ENCODE measurements around the gene SCP2. TPM values are rescaled to one million over a fixed set of nuclear protein-coding genes. Genes with fewer than 3 reads are reported as not detected.
"Not testable (repeated sequence)": the region's sequence is repeated elsewhere in the genome, so short reads cannot be mapped to it uniquely, and the experiment has no call there.

The SCP2 gene
- total RNA-seq, 2 experiments from 2014 or later = 91.0 to 99.9 TPM

DNA sequence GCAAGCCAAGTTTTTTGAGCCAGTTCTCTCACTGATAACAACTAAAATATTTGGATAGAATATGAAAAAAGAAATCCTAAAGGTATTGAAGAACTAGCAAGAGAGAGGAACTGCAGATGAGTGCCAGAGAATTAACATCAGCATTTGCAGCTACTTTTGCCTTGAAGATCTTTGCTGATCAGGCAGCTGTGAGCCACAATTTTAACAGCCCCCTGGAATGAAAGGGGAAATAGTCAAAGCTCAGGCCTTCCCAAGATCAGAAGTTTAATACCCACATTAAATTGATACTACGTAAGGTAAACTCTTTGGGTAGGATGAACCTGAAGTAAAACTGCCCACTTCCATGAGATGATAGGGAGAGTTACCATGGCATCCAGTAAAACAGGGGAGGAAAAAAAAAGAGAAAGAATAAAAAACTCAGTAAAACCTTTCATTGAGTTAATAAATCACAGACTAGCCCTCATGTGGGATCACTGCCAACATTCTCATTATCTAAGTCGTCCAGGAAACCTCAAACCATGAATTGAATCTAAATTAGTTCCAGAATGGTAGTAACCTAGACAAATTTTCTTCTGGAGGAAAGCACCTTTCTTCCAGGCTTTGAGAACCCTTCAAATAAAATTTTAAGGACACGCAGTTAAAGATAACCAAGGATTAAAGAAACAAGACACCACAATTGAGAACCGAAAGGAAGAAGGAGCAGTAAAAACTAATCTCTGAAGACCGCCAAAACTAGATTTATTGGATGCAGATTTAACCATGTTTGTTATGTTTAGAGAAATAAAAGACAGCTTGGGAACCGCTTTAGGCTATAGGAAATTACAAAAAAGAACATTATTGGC lies 28.3 kb downstream of the SCP2 start:
- H3K4me3 Mint-ChIP-seq = no peak overlapping the region
- ChIA-PET CTCF (interaction anchor here (1.6 kb wide), 1 partner anchor 231 kb away, joined by 3 read pairs; no protein-coding TSS in a partner anchor), POLR2A (no interaction called here)
- H3K27me3 Mint-ChIP-seq = no peaks in the 10 kb centered on the region
- no peak for DNase-seq
- peaks cover 3% of the 10 kb centered on the region for H3K36me3 Mint-ChIP-seq (ENCODE audit: low read depth)
- H3K4me1 Mint-ChIP-seq = peaks cover 1% of the 10 kb centered on the region
- no peak overlapping the region for H3K27ac Mint-ChIP-seq
- no peaks in the 10 kb centered on the region for H3K9me3 Mint-ChIP-seq

DNA sequence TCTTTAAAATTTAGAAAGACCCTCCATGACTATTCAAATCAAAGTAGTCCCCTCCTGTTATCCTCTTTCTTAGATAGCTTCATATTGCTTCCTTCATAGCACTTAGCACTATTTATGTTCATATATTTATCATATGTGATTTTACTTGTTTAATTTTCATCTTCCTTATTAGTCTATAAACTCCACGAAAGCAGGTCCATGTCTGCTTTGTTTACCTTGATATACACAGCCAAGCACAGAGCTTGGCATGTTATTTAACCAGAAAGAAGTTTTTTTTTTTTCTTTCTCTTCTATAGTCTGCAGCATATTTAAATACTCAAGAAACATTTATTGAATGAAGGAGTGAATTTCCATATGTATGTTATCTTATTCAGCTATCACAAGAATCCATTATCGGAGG lies 36.0 kb downstream of the SCP2 start:
- no peak for DNase-seq
- H3K4me3 Mint-ChIP-seq = no peak overlapping the region
- no peaks in the 10 kb centered on the region for H3K27me3 Mint-ChIP-seq
- no peak overlapping the region for H3K27ac Mint-ChIP-seq
- no peaks in the 10 kb centered on the region for H3K36me3 Mint-ChIP-seq (ENCODE audit: low read depth)
- H3K9me3 Mint-ChIP-seq = no peaks in the 10 kb centered on the region
- ChIA-PET CTCF (no interaction called here), POLR2A (no interaction called here)
- H3K4me1 Mint-ChIP-seq = no peaks in the 10 kb centered on the region

DNA sequence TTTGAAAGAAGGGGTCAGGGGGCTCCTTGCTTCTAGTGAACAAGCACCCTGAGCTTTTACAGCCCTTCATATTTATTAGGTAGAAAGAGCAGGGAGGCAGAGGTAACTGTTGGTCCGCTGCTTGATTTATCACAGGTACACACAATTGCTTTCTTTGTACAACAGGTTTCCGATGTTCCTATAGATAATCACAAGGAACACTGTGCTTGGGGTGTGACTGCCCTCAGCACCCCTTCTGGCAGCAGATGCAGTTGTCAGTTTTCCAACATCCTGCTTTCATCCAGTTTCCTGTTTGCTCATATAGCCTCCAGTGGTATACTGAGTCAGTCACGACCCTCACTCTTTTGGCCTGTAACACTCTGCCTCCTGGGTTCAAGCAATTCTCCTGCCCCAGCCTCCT lies 40.6 kb downstream of the SCP2 start:
- Mint-ChIP-seq H3K4me1 (no peaks in the 10 kb centered on the region), H3K9me3 (no peaks in the 10 kb centered on the region), H3K27me3 (no peaks in the 10 kb centered on the region), H3K36me3 (ENCODE audit: low read depth) (no peaks in the 10 kb centered on the region), H3K27ac (no peak overlapping the region), H3K4me3 (no peak overlapping the region)
- CTCF ChIA-PET = no interaction called here
- no peak for DNase-seq
- POLR2A ChIA-PET = no interaction called here

DNA sequence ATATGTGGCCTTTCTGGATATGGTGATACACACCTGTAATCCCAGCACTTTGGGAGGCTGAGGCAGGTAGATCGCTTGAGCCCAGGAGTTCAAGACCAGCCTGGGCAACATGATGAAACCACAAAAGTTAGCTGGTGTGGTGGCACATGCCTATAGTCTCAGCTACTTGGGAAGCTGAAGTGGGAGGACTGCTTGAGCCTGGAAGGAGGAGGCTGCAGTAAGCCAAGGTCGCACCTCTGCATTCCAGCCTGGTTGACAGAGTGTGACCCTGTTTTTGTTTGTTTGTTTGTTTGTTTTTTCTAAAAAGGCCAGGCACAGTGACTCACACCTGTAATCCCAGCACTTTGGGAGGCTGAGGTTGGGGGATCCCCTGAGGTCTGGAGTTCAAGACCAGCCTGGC lies 42.2 kb downstream of the SCP2 start:
- DNase-seq; CTCF ChIA-PET; H3K4me3 Mint-ChIP-seq; H3K9me3 Mint-ChIP-seq; POLR2A ChIA-PET; H3K4me1 Mint-ChIP-seq; H3K36me3 Mint-ChIP-seq (ENCODE audit: low read depth); H3K27ac Mint-ChIP-seq; H3K27me3 Mint-ChIP-seq: not testable (repeated sequence)

DNA sequence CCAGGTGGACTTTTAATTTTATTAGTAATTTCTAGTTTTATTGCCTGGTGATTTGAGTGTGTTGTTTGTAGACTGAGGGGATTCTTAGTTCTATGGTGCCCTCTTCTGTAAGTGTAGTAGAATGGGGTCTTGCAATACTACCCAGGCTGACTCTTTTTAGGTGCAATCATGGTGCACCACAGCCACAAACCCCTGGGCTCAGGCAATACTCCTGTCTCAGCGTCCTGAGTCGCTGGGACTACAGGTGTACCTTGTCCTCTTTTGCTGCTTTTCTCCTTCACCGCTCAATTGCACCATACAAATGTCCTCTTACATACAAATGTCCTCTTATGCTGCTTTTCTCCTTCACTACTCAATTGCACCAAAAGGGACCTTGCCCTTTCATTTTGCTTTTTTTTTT lies 43.1 kb downstream of the SCP2 start:
- H3K36me3 Mint-ChIP-seq (ENCODE audit: low read depth) = no peaks in the 10 kb centered on the region
- no peak overlapping the region for H3K27ac Mint-ChIP-seq
- H3K9me3 Mint-ChIP-seq = no peaks in the 10 kb centered on the region
- H3K4me3 Mint-ChIP-seq = no peak overlapping the region
- ChIA-PET CTCF (no interaction called here), POLR2A (no interaction called here)
- H3K4me1 Mint-ChIP-seq = no peaks in the 10 kb centered on the region
- H3K27me3 Mint-ChIP-seq = no peaks in the 10 kb centered on the region
- no peak for DNase-seq

DNA sequence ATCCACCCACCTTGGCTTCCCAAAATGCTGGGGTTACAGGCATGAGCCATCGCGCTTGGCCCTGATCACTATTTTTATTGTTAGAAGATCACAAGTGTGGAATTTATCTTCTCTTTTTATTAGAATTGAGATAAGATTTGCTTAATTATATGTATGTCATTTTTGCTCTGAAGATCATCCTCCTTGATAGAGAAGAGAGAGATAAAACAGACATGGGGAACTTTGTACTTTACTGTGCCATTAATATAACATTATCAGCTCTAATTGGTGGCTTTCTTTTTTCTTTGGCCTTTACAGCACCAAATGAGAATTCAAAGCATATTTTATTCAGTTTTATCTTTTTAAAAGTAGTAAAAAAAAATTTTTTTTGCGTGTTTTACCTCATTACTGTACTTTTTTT lies 46.8 kb downstream of the SCP2 start:
- ChIA-PET CTCF (no interaction called here), POLR2A (no interaction called here)
- Mint-ChIP-seq H3K4me3 (no peak overlapping the region), H3K4me1 (peaks cover 3% of the 10 kb centered on the region), H3K36me3 (ENCODE audit: low read depth) (peaks cover 10% of the 10 kb centered on the region), H3K27me3 (no peaks in the 10 kb centered on the region), H3K27ac (no peak overlapping the region), H3K9me3 (no peaks in the 10 kb centered on the region)
- DNase-seq = no peak

DNA sequence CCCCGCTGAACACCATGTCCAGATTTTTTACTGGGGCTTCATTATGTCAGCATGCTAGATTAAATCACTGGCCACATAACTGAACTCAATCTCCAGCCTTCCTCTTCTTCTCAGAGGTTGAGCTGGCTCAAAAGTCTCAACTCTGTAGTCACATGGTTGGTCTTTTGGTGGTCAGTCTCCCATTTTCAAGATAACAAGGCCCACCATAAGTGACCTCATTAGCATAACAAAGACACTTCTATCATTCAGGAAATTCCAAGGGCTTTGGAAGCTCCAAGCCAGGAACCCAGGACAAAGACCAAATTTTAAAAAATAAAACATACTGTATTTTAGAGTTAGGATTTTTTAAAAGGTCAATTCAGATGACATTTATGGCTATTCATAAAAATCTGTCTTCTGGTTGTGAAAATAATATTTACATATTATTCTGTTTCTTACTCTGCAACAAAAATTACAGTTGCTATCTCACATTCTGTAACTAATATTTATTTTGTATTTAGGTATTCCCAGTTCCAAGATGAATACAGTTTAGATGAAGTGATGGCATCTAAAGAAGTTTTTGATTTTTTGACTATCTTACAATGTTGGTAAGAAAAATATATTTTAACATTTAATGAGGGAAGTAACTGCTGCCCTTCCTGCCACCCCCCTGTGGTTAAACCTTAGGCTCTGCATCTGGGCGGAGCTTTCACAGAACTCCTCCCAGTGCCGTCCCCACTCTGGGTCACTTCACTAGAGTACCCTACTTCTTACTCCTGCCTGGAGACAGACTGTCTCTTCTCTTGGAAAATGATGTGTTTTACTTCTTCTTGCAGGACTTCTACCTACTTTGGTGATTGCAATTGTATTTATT lies 49.3 kb downstream of the SCP2 start:
- ChIA-PET CTCF (interaction anchor here (1.2 kb wide), 1 partner anchor 55 kb away, joined by 3 read pairs; the partner anchor contains the start of gene ECHDC2), POLR2A (no interaction called here)
- Mint-ChIP-seq H3K27me3 (no peaks in the 10 kb centered on the region), H3K4me1 (peaks cover 3% of the 10 kb centered on the region), H3K4me3 (no peak overlapping the region), H3K36me3 (ENCODE audit: low read depth) (peaks cover 13% of the 10 kb centered on the region), H3K27ac (no peak overlapping the region), H3K9me3 (no peaks in the 10 kb centered on the region)
- DNase-seq = no peak

DNA sequence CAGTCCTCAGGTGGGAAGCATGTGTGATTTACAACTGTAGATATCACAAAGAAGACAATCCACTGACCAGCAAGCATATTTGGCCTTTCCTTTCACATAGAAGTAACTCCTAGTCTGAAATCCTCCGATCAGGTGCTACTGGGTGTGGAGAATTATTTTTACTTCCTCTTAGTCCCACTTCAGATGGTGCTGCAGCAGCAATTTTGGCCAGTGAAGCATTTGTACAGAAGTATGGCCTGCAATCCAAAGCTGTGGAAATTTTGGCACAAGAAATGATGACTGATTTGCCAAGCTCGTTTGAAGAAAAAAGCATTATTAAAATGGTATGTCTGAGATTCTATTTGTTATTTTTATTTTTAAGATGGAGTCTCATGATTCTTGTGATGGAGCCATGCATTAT lies 51.0 kb downstream of the SCP2 start:
- CTCF ChIA-PET = no interaction called here
- H3K27me3 Mint-ChIP-seq = no peaks in the 10 kb centered on the region
- DNase-seq = no peak
- H3K9me3 Mint-ChIP-seq = no peaks in the 10 kb centered on the region
- POLR2A ChIA-PET = no interaction called here
- H3K4me3 Mint-ChIP-seq = no peak overlapping the region
- peaks cover 19% of the 10 kb centered on the region for H3K36me3 Mint-ChIP-seq (ENCODE audit: low read depth)
- H3K4me1 Mint-ChIP-seq = peaks cover 3% of the 10 kb centered on the region
- no peak overlapping the region for H3K27ac Mint-ChIP-seq

DNA sequence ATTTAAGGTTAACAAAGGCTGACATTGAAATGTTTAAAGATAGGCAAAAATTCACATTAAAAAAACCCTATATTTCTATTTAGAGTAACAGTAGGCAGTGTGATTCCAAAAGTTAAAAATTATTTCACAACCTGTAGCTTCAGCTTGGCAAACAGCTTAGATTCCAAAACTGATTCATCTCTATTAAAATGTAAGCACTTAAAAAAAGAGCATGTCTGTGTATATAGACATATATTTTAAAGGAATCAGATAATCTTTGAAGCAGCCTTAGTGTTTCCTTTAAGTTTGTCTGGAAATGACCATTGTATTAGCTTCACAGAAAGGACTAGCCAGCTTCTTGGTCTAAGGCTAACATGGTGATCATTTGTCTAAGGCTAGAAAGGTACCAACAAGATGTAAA lies 65.7 kb downstream of the SCP2 start:
- H3K4me3 Mint-ChIP-seq; POLR2A ChIA-PET; DNase-seq; H3K9me3 Mint-ChIP-seq; H3K27me3 Mint-ChIP-seq; H3K27ac Mint-ChIP-seq; H3K36me3 Mint-ChIP-seq (ENCODE audit: low read depth); CTCF ChIA-PET; H3K4me1 Mint-ChIP-seq: not testable (repeated sequence)

DNA sequence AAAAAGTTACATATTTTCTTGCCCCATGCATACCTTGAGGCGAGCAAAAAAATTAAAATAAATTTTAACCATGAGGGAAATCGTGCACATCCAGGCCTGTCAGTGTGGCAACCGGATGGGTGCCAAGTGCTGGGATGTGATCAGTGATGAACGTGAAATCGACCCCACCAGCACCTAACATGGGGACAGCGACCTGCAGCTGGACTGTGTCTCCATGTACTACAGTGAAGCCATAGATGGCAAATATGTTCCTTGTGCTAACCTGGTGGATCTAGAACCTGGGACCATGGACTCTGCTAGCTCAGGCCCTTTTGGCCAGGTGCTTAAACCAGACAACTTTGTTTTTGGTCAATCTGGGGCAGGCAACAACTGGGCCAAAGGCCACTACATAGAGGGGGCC lies 67.6 kb downstream of the SCP2 start:
- H3K36me3 Mint-ChIP-seq (ENCODE audit: low read depth) = no peaks in the 10 kb centered on the region
- H3K27ac Mint-ChIP-seq = no peak overlapping the region
- H3K4me1 Mint-ChIP-seq = no peaks in the 10 kb centered on the region
- DNase-seq = no peak
- no peaks in the 10 kb centered on the region for H3K27me3 Mint-ChIP-seq
- H3K4me3 Mint-ChIP-seq = no peak overlapping the region
- no peaks in the 10 kb centered on the region for H3K9me3 Mint-ChIP-seq
- ChIA-PET CTCF (no interaction called here), POLR2A (no interaction called here)

DNA sequence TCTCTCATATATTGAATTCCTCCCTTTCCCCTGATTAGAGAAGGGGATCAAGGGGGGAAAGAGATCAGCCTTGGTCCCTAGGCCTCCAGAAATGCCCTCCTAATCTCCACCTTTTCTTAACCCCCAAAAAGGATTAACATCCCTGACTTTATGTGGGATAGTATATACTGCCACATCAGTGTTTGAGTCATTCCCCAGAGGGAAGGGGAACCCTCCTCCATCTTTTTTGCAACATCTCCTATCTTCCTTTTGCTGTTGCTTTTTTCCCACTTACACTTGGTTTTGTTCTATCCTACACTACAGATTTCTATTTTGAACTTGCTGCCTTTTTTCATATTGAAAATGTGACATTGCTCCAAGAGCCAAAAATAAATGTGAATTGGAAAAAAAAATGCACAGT lies 69.6 kb downstream of the SCP2 start:
- H3K4me1 Mint-ChIP-seq = no peaks in the 10 kb centered on the region
- H3K27ac Mint-ChIP-seq = no peak overlapping the region
- ChIA-PET CTCF (no interaction called here), POLR2A (no interaction called here)
- H3K9me3 Mint-ChIP-seq = no peaks in the 10 kb centered on the region
- no peaks in the 10 kb centered on the region for H3K27me3 Mint-ChIP-seq
- no peak overlapping the region for H3K4me3 Mint-ChIP-seq
- no peaks in the 10 kb centered on the region for H3K36me3 Mint-ChIP-seq (ENCODE audit: low read depth)
- DNase-seq = no peak

DNA sequence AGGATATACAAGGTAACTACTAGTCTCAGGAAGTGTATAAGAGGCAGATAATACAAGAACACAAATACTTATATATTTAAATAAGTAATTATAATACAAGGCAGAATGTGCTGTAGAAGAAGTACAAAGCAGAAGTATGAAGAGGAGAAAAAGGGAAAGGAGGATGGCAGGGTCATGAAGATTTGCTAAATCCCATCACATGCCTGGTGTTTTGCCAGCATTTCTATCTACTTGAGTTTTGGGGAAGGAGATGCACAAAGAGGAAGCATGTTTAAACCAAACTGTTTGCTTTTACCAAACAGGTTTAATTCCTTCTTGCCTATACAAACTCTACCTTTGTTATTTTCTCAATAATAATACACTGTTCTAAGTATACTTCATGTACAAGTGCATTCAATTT lies 74.1 kb downstream of the SCP2 start:
- no peak for DNase-seq

DNA sequence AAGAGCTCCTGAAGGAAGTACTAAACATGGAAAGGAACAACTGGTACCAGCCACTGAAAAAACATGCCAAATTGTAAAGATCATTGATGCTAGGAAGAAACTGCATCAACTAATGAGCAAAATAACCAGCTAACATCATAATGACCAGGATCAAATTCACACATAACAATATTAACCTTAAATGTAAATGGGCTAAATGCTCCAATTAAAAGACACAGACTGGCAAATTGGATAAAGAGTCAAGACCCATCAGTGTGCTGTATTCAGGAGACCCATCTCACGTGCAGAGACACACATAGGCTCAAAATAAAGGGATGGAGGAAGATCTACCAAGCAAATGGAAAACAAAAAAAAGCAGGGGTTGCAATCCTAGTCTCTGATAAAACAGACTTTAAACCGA lies 79.5 kb downstream of the SCP2 start:
- DNase-seq, POLR2A ChIA-PET, H3K9me3 Mint-ChIP-seq, H3K27ac Mint-ChIP-seq, H3K27me3 Mint-ChIP-seq, H3K4me3 Mint-ChIP-seq, H3K4me1 Mint-ChIP-seq, CTCF ChIA-PET: not testable (repeated sequence)
- H3K36me3 Mint-ChIP-seq (ENCODE audit: low read depth) = peaks cover 24% of the 10 kb centered on the region

More for the DNA sequence above, 74.1 kb downstream of the SCP2 start:
- no peak overlapping the region for H3K27ac Mint-ChIP-seq
- ChIA-PET POLR2A (interaction anchor here (1.1 kb wide), 1 partner anchor 15 kb away, joined by 3 read pairs; no protein-coding TSS in a partner anchor), CTCF (interaction anchor here (1.2 kb wide), 1 partner anchor 13 kb away, joined by 3 read pairs; no protein-coding TSS in a partner anchor)
- H3K36me3 Mint-ChIP-seq (ENCODE audit: low read depth) = peaks cover 21% of the 10 kb centered on the region
- no peaks in the 10 kb centered on the region for H3K27me3 Mint-ChIP-seq
- H3K9me3 Mint-ChIP-seq = no peaks in the 10 kb centered on the region
- H3K4me1 Mint-ChIP-seq = no peaks in the 10 kb centered on the region
- no peak overlapping the region for H3K4me3 Mint-ChIP-seq

DNA sequence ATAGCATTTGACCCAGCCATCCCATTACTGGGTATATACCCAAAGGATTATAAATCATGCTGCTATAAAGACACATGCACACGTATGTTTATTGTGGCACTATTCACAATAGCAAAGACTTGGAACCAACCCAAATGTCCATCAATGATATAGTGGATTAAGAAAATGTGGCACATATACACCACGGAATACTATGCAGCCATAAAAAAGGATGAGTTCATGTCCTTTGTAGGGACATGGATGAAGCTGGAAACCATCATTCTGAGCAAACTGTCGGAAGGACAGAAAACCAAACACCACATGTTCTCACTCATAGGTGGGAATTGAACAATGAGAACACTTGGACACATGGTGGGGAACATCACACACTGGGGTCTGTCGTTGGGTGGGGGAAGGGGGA lies 83.2 kb downstream of the SCP2 start:
- H3K4me3 Mint-ChIP-seq, CTCF ChIA-PET, DNase-seq, H3K27ac Mint-ChIP-seq, H3K9me3 Mint-ChIP-seq, H3K4me1 Mint-ChIP-seq, H3K27me3 Mint-ChIP-seq, POLR2A ChIA-PET: not testable (repeated sequence)
- H3K36me3 Mint-ChIP-seq (ENCODE audit: low read depth) = peaks cover 14% of the 10 kb centered on the region

Data from activated CD4-positive, alpha-beta memory T cell treated with anti-CD3 and anti-CD28 coated beads, Interleukin-2, amount 10 ng/mL, durations not matched to agents 7 days and 5 days (primary cell).